Measurements from ENCODE around the gene DENR.
"Not testable (repeated sequence)": the region's sequence is repeated elsewhere in the genome, so short reads cannot be mapped to it uniquely, and the experiment has no call there.

Gene DENR

DNA sequence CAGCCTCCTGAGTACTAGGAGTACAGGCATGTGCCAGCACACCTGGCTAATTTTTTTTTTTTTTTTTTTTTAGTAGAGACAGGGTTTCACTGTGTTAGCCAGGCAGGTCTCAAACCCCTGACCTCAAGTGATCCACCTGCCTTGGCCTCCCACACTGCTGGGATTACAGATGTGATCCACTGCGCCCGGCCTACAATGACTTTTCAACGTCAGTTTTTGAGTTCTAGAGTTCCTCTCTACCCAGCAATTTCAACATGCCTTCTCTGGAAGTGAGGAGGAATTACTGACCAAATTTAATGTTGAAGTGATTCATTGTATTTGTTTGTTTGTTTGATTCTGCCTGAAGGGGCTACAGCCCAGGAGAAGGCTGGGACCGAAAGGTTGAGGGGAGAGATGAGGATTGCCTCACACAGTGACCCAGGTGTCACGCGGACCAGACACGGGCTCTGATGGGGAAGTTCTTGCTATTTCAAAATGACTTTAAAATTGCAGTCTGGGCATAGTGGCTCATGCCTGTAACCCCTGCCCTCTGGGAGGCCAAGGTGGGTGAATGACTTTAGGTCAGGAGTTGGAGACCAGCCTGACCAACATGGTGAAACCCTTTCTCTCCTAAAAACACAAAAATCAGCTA, 8.6 kb upstream of the DENR start:
- no peak for DNase-seq

DNA sequence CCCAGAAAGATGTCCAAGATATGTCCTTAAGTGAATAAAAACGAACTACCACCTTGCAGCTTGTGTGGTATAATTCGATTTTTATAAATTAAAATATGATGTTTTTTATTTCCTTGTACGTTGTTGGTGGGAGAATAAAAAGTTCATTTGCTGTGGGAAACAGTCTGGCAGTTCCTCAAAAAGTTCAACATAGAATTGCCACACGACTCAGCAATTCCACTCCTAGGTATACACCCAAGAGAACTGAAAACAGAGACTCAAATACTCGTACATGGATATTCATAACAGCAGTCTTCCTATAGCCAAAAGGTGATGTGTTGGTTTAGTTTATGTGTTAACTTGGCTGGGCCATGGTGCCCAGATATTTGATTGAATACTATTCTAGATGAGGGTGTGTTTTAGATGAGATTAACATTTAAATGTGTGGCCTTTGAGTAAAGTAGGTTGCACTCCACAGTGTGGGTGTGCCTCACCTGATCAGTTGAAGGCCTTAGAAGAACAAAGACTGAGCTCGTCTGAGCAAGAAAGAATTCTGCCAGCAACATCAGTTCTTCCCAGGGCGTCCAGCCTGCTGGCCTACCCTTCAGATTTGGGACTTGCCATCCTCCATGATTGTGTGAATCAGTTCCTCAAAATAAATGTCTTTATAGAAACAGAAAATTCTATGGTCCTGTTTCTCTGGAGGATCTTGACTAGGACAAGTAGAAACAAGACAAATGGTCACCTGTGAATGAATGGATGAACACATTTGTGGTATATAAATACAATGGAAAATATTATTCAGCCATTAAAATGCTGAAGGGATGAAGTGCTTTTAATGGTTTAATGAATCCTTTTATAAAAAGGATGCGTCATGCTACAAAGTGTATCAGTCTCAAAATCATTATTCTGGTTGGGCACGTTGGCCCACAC, 5.1 kb upstream of the DENR start:
- DNase-seq = no peak

DNA sequence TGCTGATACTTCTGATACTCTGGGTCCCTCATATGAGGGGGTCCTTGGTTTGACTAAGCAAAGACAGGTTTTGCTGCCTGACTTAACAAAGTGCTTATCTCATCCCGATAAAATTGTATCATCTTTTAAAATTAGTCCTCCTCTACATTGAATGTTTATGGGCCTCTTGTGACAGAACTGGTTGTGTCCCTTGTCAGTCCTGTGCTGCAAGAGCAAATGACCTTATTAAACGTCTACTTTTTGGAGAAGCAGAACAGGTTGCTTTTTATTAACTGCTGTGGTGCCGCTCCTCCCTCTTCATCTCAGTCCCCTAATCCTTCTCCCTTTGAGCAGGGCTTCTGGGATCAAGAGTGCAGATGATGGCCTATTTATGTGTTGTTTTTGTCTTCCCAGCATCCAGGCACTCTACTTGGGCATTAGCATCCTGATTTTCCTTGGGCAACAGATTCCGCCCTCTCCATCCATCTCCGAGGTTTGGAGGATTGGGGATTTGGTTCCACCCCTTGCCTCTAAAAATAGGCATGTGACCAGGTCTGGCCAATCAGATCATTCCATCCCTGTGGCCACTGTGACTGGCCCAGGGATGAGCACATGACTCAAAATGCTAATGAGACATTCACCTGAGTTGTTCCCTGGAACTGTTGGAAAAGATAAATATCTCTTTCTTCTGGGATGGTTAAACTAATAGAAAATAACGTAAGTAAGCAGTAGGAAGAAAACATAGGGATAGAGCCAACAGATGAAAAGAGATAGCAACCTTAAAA, 2.9 kb upstream of the DENR start:
- no peak for DNase-seq

DNA sequence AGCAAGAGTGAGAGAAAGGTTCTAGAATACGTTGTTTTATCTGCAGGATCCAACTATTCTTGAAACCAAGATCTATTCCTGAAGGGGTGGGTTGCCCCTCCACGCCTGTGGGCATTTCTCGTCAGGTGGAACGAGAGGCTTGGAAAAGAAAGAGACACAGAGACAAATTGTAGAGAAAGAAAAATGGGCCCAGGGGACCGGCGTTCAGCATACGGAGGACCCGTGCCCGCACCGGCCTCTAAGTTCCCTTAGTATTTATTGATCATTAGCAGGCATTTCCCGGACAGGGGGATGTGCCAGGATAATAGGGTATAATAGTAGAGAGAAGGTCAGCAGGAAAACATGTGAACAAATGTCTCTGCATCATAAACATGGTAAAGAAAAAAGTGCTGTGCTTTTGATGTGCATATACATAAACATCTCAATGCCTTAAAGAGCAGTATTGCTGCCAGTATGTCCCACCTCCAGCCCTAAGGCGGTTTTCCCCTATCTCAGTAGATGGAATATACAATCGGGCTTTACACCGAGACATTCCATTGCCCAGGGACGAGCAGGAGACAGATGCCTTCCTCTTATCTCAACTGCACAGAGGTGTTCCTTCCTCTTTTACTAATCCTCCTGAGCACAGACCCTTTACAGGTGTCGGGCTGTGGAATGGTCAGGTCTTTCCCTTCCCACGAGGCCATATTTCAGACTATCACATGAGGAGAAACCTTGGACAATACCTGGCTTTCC, 1.7 kb upstream of the DENR start:
- DNase-seq = not testable (repeated sequence)

DNA sequence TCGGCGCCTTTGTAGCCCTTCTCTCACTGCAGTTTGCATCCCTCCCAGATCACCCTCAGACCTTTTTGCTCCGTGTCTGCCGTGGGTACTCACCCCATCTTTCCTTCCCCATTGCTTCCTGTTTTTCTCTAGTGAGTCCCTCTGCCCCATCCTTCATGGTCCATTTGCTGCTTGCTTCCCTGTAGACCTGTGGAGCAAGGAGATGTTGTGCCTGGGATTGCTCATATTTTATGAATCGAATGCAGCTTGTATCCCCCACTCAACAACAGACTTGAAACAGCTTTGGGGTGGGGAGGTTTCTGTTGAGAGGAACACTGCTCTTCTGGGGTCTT, 661 bp downstream of the DENR start:
- DNase-seq = no peak

DNA sequence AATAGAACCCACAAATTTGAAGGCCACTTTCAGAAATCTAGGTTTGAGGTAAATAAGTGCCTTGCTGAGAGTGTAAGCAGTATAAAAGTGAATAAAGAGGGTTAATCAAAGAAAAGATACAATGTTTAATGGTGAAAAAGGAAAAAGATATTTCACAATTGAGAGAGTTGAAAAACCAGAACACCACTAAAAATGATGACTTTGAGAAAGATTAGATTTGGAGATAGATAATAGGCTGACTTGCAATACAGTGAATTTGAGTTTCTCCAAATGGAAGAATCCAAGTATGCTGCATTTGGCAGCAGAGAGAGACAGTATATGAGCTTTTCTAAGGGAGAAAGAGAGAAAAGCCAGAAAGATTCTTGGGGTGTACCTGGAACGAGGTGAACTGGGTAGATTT, 2.2 kb downstream of the DENR start:
- no peak for DNase-seq

DNA sequence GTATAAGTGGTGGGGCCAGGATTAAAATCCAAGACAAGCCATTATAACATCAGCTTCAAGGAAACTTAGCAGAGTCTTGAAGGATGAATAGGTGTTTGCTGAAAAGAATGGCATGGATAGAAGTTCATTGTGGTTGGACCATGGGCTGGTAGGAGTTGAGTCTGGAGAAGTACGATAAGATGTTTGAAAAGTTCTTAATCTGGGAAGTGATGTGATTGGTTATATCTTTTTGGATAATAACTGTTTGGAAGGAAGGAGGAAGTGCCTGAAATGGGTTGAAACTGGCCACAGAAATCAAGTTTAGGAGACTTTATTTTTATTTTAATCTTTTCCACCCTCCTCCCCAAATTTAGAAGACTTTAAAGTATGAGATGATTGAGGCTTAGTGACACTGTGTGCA, 4.9 kb downstream of the DENR start:
- DNase-seq = no peak

DNA sequence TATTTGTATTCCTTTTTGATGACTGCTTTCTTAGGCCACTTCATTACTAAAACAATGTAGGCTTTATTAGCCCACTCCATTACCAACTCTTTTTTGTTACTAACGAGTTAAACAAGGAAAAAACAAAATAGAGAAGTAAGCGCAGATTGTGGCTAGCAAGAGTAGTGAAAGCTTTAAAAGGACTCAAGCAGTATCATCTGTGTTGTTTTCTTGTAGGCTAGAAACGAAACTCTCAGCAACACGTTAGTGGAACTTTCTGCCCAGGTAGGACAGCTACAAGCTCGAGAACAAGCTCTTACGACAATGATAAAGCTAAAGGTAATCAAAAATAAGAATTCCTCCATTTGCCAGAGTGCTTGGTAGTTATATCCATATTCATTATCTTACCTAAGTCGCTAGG, 32.9 kb downstream of the DENR start:
- DNase-seq = no peak

DNA sequence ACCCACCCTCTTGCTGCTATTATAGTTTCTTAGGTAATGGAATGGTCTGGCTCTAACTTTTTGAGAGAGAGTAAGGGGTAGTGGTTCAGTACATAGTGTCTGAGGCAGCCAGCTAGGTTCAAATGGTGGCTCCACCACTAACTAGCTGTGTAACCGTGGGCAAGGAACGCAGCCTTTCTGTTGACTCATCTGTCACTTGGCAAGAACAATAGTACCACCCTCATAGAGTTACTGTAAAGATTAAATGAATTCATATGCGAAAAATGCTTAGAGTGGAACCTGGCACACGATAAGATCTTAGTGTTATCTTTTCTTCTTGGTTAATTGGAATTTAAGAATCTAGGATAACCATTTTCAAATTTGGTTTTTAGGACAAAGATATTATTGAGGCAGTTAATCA, 35.8 kb downstream of the DENR start:
- no peak for DNase-seq

DNA sequence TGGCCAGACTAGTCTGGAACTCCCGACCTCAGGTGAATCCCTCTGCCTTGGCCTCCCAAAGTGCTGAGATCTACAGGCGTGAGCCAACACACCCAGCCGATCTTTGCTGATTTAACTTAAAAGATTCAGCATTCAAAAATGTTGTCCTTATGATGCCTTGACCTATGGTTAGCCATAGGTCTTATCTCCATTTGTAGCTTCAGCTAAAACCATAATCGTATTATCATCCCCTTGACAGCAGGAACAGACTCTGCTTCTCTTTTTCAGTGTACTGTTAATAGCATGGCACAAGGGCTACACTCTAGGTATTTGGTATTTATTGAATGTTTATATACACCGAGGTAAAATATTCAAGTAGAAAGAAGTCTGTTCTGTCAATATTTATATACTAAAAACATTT, 37.0 kb downstream of the DENR start:
- DNase-seq = no peak

DNA sequence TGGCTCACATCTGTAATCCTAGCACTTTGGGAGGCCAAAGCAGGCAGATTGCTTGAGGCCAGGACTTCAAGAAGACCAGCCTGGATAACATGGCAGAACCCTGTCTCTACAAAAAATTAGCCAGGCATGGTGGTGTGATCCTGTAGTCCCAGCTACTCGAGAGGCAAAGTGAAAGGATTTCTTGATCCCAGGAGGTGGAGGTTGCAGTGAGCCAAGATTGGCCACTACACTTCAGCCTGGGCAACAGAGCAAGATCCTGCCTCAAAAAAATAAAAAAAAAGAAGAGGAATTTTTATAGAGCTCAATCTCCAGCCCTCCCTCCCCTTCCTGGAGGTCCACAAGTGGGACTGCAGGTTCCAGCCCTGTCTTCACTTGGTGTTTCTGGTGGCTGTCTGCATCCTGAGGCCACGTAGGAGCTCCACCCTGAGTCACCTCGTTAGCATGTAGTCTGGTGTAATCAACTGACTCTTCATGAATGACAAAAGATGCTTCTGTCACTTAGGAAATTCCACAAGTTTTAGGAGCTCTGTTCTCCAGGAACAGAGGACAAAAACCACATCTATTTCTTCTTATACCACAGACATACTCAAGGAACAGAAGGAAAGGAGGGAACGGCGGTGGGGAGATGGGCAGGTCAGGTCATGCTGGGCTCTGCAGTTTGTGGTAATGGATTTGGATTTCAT, 37.9 kb downstream of the DENR start:
- DNase-seq = no peak

DNA sequence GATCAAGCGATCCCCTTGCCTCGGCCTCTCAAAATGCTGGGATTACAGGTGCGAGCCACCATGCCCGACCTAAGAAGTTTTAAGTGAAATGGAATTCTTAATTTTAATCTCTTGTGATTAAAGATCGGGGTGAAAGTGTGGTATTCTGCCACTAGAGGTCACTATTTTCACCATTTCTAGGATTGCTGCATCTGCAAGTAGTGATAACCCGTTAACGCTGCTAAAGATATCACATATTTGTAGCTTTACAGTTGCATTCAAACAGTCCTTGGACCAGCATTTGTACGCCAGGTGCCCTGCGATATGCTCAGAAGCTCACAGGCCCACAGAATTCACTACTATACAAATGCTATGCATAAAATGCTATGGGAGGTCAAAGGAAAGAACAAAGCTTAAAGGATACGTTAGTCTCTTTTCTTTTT, 41.1 kb downstream of the DENR start:
- peak; percentile 27 for DNase-seq

DNA sequence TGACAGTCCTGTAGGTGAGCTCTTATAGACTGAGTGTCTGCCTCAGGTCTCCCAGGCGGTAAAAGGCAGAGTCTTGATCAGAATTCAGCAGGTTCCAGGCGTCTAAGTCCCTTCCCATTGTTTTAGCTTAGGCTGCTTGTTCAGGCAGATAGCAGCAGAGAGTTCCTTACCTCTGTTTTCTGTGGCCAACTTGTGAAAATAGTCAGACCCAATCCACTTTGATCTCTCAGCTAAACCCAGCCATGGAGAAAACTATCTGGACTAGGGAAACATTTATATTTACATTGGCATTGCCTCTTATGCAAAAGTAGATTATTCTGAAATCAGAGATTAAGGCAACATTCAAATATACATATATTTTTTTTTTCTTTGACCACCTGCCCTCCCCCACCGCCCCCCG, 43.2 kb downstream of the DENR start:
- DNase-seq = no peak

DNA sequence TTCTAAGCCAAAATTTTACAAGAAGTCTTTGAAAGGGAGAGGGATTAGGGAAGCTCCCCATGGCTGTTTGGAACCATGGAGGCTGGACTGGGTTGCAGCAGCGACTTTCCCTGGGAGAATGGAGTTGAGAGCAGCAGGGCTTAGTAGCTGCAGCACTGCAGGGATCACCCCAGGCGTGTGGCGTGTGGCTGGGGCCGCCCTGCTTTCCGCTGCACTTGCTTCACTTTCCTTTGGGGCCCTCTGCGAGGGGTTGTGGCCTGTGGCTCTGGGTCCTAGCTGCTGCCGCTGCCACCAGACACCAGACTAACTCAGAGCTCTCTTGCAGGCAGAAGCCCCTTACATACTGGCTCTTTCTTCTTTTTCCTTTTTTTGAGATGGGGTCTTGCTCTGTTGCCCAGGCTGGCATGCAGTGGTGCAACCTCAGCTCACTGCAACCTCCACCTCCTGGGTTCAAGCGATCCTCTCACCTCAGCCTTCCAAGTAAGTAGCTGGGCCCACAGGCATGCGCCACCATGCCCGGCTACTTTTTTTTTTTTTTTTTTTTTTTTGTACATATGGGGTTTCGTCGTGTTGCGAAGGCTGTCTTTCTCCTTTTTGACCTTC, 47.1 kb downstream of the DENR start:
- no peak for DNase-seq

DNA sequence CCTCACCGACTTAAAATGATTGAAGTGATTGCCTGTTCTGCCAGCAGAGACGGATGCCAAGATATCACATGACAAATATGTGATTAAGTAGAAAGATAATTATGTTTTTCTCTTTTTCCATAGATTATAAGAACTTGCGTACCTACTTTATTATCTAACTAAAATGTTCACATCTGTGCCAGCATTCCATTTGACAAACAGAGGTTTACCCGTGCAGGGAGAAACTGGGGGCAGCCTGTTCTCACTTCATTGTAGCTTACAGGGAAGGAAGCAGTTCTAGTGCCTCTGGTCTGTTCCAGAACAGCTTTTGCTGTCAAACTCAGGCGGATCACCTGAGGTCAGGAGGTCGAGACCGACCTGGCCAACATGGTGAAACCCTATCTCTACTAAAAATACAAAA, 51.3 kb downstream of the DENR start:
- DNase-seq = no peak

DNA sequence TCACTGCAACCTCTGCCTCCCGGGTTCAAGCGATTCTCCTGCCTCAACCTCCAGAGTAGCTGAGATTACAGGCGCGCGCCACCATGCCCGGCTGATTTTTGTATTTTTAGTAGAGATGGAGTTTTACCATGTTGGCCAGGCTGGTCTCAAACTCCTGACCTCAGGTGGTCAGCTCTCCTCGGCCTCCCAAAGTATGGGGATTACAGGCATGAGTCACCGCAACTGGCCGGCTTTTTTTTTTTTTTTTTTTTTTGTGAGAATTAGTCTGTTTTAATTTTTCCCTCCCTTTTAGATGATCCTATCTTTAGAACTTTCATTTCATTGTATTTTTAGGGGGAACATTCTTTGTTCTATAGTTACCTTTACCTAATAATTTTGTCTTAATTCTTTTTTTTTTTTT, 52.3 kb downstream of the DENR start:
- DNase-seq = not testable (repeated sequence)

DNA sequence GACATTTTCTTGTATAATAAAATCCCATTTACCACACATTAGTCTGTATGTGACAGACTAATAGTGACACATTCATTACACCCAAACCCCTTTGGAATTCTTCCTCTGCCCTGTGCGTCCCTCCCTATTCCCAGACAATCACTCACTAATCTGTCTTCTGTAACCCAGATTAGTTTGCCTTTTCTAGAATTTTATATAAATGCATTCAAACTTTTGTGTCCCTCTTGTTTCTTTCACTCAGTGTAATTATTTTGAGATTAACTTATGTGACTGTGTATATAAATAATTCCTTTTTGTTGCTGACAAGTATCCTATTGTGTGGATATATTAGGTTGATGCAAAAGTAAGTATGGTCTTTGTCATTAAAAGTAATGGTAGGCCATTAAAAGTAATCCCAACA, 55.0 kb downstream of the DENR start:
- no peak for DNase-seq

DNA sequence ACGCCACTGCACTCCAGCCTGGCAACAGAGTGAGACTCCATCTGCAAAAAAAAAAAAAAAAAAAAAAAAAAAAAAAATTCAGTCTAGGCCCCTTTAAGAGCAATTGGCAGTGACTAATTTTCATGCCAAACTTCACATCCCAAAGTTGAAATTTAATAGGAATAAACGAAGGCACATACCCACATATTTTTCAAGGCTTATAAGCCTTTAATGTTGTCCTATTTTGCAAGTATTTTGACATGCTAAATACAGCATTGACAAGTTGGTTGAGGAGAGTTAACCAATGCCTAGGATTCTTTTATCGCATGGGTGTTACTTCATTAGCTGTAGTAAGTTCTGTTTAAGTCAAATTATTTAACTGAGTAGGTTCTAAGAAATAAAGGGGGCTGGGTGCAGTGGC, 59.2 kb downstream of the DENR start:
- DNase-seq = no peak

DNA sequence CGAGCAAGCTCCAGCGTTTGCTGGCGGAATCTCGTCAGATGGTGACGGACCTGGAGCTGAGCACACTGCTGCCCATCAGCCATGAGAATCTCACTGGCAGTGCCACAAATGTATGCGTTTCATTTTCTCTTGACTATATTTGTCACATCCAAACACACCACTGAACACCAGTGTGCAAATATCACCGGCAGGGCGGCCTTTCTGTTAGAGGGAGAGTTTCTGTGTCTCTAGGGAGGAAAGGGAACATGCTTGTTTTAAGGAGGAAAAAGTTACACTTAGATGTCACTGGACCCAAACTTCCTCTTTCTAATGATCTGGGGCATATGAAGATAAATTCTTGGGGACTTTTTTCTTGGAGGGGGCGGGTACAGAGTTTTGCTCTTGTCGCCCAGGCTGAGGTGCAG, 60.7 kb downstream of the DENR start:
- DNase-seq = no peak

DNA sequence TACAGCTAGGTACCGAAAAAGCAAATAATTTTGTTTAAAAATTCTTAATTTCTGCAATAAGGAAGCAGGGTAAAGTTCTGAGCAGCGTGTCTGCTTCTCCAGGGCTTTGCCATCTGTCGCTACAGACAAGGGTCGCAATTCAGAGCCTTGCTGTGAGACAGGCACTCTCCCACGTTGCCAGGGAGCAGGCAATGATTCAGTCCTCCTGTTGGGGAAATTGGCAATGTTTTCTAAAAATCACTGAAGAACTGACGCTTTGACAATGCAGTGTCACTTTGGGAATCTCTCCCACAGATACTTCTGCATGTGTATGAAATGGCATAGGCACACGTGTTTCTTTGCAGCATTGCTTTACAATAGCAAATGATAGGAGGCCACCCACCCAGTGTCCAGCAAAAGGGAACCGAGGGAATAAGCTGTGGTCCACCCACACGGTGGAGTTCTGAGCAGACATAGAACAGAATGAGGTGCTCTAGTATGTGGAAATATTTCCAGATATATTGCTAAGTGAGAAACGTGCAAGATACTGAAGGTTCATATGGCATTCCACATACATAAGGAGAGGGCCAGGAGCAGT, 66.7 kb downstream of the DENR start:
- no peak for DNase-seq

DNA sequence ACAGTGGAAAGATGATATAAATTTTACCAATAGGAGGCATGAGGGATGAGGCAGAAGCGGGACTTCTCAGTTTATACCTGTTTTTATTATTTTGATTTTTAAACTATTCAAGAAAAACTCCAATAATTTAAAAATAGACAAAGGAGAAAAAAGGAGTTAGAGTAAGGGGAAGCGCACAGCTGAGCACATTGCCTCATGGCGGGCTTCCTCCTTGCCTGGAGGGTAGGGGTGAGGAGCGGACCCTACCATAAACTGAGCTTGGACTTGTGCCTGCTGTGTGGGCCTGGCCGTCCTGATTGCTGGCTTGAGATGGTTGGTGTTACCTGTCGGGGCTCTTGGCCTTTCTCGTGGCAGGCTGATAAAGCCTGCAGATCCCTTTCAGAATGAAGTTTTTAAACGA, 67.5 kb downstream of the DENR start:
- DNase-seq = no peak
